NCI-H2196 (cell line): Measurements from ENCODE around the gene B3GALT4.

Source experiments
- DNase-seq: peaks from one replicate; lab custom pipeline; 2025; ENCODE audit not compliant: unreplicated experiment; lab: John Stamatoyannopoulos, UW

Gene B3GALT4

GRCh38 chr6:33288921-33289783 is 12.2 kb downstream of the B3GALT4 start, which contains the start of the genes PFDN6 and WDR46:
Gene PFDN6, plus strand, starts transcription at chr6:33289601. Its CDS starts 256 bp downstream, at chr6:33289857.
Gene WDR46, minus strand, starts transcription at chr6:33289239. Its CDS starts 69 bp downstream, at chr6:33289170.
- DNase-seq, result peak; percentile 89

GRCh38 chr6:33289784-33290315 is 12.9 kb downstream of the B3GALT4 start:
- DNase-seq, result no peak

DNA sequence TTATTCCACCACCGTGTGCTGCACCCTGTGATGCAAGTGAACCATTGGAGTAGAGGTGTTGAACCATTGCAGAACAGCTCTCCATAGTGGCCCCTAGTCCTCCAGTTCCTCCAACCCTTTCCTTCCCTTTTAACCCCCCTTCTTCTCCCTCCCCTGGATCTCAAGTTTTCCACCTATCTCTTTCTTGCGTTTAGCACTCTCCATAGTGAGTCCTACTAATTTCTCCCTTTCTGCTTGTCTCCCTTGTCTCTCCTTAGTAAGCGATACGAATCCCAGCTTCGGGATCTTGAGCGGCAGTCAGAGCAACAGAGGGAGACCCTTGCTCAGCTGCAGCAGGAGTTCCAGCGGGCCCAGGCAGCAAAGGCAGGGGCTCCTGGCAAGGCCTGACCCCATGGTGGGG is 13.5 kb downstream of the B3GALT4 start:
- no peak for DNase-seq

GRCh38 chr6:33292996-33293682 is 16.2 kb downstream of the B3GALT4 start:
- no peak for DNase-seq

DNA sequence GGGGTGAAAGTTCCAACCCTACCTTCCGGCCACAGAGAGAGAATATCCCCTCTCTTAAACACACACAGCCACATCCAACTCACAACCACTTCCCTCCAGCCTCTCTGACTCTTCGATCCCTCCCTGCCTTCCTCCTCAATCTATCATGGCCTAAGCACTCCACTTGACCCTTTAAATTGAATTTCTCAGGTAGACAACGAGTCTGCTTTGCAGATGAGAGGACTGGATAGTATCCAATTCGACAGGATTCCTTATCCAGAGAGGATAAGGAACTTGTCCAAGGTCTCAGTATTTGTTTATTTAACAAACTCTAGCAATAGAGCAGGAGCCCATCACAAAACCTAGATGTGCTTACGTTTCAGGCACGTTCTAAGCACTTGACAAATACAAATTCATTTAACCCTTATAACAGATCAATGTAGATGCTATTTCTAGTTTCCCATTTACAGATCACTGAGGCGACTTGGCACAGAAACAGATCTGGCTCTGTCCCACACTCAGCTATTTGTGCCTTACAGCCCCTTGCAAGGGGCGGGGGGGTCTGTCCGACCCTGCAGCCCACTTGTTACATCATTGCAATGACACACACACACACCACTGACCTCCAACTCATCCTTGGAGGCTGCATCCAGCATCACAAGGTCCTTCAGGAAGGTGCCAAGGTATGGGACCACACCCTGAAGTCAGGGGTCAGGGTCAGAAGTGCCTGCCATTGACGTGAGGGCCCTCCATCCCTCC is 17.3 kb downstream of the B3GALT4 start:
- no peak for DNase-seq

- DNase-seq, result no peak
Measured at GRCh38 chr6:33295621-33296369, 18.9 kb downstream of the B3GALT4 start.

DNA sequence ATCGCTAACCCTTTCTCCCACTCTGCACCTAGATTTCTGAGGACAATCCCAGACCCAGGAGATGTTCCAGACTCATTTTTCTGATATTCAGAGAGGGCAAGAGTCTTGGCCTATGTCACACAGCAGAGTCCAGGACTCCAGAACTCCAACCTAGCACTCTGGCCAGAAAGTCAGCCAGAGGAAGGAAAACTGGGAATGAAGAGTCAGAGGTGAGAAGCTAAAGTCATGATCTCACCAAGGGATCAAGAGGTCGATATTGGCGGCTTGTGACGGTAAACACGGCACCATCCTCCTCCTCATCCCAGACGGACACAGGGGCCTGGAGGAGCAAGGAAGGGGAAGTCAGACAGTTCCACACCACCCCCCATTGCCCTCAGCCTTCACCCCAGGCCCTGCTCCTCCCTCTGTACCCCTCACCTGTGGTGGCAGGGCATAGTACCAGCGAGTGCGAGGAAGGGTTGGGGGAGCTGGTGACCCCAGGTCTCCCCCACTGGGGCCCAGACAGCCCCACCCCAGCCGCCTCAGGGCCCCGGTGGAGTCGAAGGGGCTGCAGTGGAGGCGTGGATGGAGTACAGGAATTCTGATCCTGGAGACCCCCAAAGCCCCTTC is 20.0 kb downstream of the B3GALT4 start:
- no peak for DNase-seq

DNA sequence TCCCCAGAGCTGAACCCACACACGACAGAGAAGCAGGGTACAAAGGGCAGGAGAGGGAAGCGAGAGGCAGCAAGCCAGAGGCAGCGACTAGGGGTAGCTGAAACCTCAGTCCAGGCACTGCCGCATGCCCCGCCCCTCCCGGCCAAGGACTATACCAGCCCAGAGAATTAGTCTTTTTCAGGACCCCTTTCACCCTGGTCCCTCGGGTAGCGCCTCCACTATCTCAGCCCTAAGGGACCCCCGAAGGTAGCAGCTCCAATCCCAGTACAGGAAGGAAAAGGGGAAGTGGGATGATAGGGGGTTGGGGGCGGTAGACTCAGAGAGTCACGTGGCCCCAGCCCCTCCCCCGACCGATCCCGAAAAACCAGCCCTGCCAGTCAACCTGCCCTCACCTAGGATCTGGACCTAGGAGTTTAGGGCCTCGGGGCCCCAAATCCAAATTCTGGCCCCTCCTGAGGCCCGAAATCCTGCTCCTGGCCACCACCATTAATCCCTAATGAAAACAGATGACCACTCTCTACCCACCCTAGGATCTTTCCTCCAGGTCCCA is 20.6 kb downstream of the B3GALT4 start:
- DNase-seq, result peak; percentile 56

DNA sequence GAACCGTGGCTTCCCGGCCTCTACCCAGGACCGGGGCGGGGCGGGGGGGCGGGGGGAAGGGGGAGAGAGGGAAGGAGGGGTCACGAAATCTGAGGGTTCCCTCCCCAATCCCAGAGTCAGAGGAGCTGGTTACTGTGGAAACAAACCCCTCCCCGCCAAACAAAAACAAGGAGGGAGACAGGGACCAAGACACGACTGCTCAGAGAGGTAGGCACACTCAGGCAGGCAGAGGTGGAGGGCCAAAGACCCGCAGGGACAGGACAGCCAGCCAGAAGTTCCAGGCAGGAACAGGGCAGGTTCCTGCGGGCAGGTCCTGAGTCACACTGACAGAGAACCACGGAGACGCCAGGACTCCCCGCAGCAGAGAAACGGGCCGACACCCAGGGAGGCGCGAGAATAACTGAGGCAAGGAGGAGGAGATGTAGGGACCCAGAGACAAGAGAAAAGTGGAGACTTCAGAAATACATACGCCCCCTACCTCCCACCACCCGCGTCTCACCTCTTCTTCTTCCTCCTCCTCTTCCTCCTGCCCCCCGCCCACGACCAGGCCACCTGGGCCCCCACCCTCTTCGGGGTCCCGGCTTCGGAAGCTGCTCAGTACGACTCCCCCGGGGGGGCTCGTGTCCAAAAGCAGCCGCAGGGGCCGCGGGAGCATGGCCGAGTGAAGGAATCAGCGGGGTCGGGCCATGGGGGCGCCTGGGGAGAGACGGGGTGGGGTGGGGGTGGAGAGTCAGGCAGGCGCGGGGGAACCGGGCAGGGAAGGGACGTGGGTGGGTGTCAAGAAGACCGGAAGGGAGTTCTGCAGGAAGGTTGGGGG is 21.2 kb downstream of the B3GALT4 start:
- peak; percentile 71 for DNase-seq

GRCh38 chr6:33298773-33299236 is 21.9 kb downstream of the B3GALT4 start, which contains the start of gene RGL2:
Gene RGL2, minus strand, starts transcription at chr6:33298942. Its CDS starts 332 bp downstream, at chr6:33298610.
- peak; percentile 71 for DNase-seq

GRCh38 chr6:33299237-33299944 is 22.5 kb downstream of the B3GALT4 start:
- DNase-seq, result peak; percentile 93

- no peak for DNase-seq
Measured at GRCh38 chr6:33301877-33302276, 25.0 kb downstream of the B3GALT4 start.

GRCh38 chr6:33304216-33304615 is 27.3 kb downstream of the B3GALT4 start:
- no peak for DNase-seq

DNA sequence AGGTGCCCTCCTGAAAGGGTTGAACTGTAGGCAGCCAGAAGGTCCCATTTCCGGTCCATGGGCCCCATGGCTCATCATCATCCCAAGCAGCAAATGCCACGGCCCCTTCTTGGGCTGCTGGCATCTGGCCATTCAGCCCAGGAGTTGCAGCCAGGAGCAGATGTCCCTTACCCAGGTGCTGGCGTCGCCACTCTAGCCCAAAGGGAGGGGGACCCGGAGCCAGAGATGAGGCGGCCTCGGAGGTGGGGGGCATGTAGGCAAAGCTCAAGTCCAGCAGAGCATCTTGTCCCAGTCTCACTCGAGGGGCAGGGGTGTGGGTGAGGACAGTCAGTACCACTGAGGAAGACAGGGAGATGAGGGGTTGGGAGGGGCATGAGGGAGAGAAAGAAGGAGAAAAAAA is 28.1 kb downstream of the B3GALT4 start:
- no peak for DNase-seq

DNA sequence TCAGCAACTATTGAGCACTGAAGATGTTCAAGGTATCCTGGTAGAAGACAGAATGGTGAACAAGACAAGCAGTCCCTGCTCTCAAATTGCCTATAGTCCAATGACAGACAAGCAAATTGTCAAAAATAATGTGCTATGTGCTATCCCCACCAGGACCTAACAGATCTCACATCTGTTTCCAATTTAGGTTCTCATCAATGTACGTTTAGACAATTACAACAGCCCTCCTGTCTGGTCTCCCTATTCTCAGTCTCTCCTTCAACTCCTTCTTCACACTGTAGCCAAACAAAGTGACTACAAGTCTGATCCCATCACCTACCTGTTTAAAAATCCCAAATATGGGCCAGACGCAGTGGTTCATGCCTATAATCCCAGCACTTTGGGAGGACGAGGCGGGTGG is 29.4 kb downstream of the B3GALT4 start:
- no peak for DNase-seq

DNA sequence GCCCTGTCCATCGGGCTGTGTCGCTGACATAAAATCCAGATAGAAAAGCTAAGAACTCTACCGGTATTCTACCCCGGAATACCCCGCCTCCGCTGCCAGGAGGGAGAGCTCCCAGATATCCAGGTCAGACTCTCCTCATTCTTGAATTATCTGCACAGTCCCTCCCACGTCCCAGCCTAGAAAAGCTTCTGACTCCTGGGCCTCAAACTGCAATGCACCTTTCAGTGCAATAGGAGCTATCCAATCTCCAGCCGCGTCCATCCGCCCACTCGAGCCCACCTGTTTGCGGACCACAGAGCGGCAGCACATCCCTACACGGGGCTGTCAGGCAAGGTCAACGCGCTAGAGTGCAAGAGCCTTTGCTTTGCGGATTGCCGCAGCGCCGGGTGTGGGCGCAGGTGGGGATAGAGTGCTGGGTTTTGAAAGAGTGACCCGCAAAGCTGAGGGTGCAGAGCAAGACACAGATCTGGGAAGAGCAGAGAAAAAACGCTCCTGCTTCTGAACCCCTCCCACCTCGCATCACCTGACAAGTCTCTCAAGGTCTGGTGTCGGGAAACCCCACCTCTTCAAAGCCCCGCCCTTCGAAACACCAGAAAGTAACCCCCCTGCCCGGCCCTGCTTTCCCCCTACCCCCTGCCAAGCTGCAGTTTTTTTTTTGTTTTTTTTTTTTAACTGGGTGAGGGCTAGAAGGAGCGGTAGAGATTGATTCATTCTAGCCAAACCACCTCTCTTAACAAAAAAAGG is 35.6 kb downstream of the B3GALT4 start:
- DNase-seq, result peak; percentile 89

GRCh38 chr6:33313105-33313708 is 36.3 kb downstream of the B3GALT4 start:
- no peak for DNase-seq
